GM23338 (cell line): Measurements from ENCODE around the gene TPM2. TPM values are rescaled to one million over a fixed set of nuclear protein-coding genes. Genes with fewer than 3 reads are reported as not detected.
"Not testable (repeated sequence)": the region's sequence is repeated elsewhere in the genome, so short reads cannot be mapped to it uniquely, and the experiment has no call there.

Experiments used
- ATAC-seq: fragments of 200-7000 bp; cut with Tn5 transposase; 3 replicates; pipeline ENCODE4 v1.9.1; 2020
- DNase-seq: peaks from one replicate; pipeline ENCODE4 v3.0.0-alpha.2; 2015; ENCODE audit warnings: low spot score
- H2AFZ ChIP-seq: fragments of 200-600 bp; sonication (generic); 2 replicates; pipeline ENCODE4 v1.8.0; 2016; ENCODE audit warnings: antibody characterized with exemption, mild to moderate bottlenecking, moderate library complexity
- H3F3A ChIP-seq: fragments of 200-600 bp; sonication (generic); replicated peaks from 2 replicates; pipeline ENCODE4 v1.8.0; 2017; ENCODE audit warnings: antibody characterized with exemption, mixed run types, low read depth
- H3K27ac ChIP-seq: fragments of 200-600 bp; sonication (generic); 2 replicates; pipeline ENCODE4 v1.6.1; 2016; ENCODE audit warnings: low read depth
- H3K27me3 ChIP-seq: fragments of 200-600 bp; sonication (generic); 2 replicates; pipeline ENCODE4 v1.8.0; 2016; ENCODE audit warnings: mild to moderate bottlenecking, mixed run types, moderate library complexity; ENCODE audit not compliant: insufficient read depth
- H3K36me3 ChIP-seq: fragments of 200-600 bp; sonication (generic); 2 replicates; pipeline ENCODE4 v1.8.0; 2016; ENCODE audit warnings: mild to moderate bottlenecking; ENCODE audit not compliant: insufficient read depth
- H3K4me1 ChIP-seq: fragments of 200-600 bp; sonication (generic); 2 replicates; pipeline ENCODE4 v1.8.0; 2016; ENCODE audit warnings: mild to moderate bottlenecking, moderate library complexity; ENCODE audit not compliant: insufficient read depth
- H3K4me2 ChIP-seq: fragments of 200-600 bp; sonication (generic); 2 replicates; pipeline ENCODE4 v1.7.1; 2017; ENCODE audit warnings: mixed run types
- H3K4me3 ChIP-seq: fragments of 200-600 bp; sonication (generic); 2 replicates; pipeline ENCODE4 v1.6.1; 2016; ENCODE audit warnings: mixed run types
- H3K79me2 ChIP-seq: fragments of 200-600 bp; sonication (generic); replicated peaks from 2 replicates; pipeline ENCODE4 v1.8.0; 2017; ENCODE audit warnings: mild to moderate bottlenecking; ENCODE audit not compliant: insufficient read depth
- H3K9me2 ChIP-seq: fragments of 200-600 bp; sonication (generic); 2 replicates; pipeline ENCODE4 v1.8.0; 2017; ENCODE audit not compliant: insufficient read depth
- H4K20me1 ChIP-seq: fragments of 200-600 bp; sonication (generic); replicated peaks from 2 replicates; pipeline ENCODE4 v1.8.0; 2017; ENCODE audit warnings: mild to moderate bottlenecking; ENCODE audit not compliant: insufficient read depth
- H3K27ac Mint-ChIP-seq: 2 replicates; pipeline ENCODE4 v1.8.0; 2020; ENCODE audit warnings: inconsistent platforms, mild to moderate bottlenecking, moderate library complexity, mixed read lengths
- H3K27me3 Mint-ChIP-seq: 3 replicates; pipeline ENCODE4 v1.8.0; 2022; ENCODE audit warnings: low read depth, mild to moderate bottlenecking, moderate library complexity, mixed read lengths, inconsistent platforms; ENCODE audit not compliant: insufficient read depth, poor library complexity
- H3K36me3 Mint-ChIP-seq: 3 replicates; pipeline ENCODE4 v1.8.0; 2021; ENCODE audit warnings: low read depth, mild to moderate bottlenecking, inconsistent platforms, moderate library complexity, mixed read lengths
- H3K4me1 Mint-ChIP-seq: 3 replicates; pipeline ENCODE4 v1.8.0; 2020; ENCODE audit warnings: mild to moderate bottlenecking, inconsistent platforms, mixed read lengths
- H3K4me3 Mint-ChIP-seq: 3 replicates; pipeline ENCODE4 v1.8.0; 2021; ENCODE audit warnings: moderate library complexity, mild to moderate bottlenecking, inconsistent platforms, mixed read lengths
- H3K9me3 Mint-ChIP-seq: 3 replicates; pipeline ENCODE4 v1.8.0; 2020; ENCODE audit warnings: moderate library complexity, mild to moderate bottlenecking, inconsistent platforms, mixed read lengths
- CREB1 ChIP-seq: fragments of 250-450 bp; sonication (Bioruptor Pico); IDR thresholded peaks from 2 replicates; pipeline ENCODE4 v1.5.0; 2020; ENCODE audit warnings: low read depth, mild to moderate bottlenecking, moderate library complexity
- CTCF ChIP-seq, 2 experiments: fragments of 200-600 bp in 1 of 2; sonication (generic) in 1 of 2; conservative IDR thresholded peaks; 2 replicates each; pipeline versions ENCODE4 v1.5.1 to v1.6.1; 2016 to 2017; ENCODE audit warnings: antibody characterized with exemption in 2 of 2, low read depth in 2 of 2, mild to moderate bottlenecking in 2 of 2, moderate library complexity in 1 of 2
- ETS1 ChIP-seq: IDR thresholded peaks from 2 replicates; pipeline ENCODE4 v1.6.1; 2016; ENCODE audit warnings: antibody characterized with exemption
- EZH2 ChIP-seq: fragments of 200-600 bp; sonication (generic); IDR thresholded peaks from one replicate; pipeline ENCODE4 v1.8.0; 2017; ENCODE audit warnings: antibody characterized with exemption, mild to moderate bottlenecking, low read depth; ENCODE audit not compliant: unreplicated experiment
- EZH2phosphoT487 ChIP-seq: fragments of 200-600 bp; sonication (generic); IDR thresholded peaks from one replicate; pipeline ENCODE4 v1.8.1; 2018; ENCODE audit warnings: antibody characterized with exemption; ENCODE audit not compliant: unreplicated experiment
- JUNB ChIP-seq: IDR thresholded peaks from one replicate; pipeline ENCODE4 v1.6.1; 2016; ENCODE audit warnings: antibody characterized with exemption; ENCODE audit not compliant: unreplicated experiment
- NANOG ChIP-seq: IDR thresholded peaks from 2 replicates; pipeline ENCODE4 v1.6.1; 2016; ENCODE audit warnings: antibody characterized with exemption, borderline replicate concordance
- POLR2AphosphoS5 ChIP-seq: IDR thresholded peaks from 2 replicates; pipeline ENCODE4 v1.6.1; 2016; ENCODE audit warnings: antibody characterized with exemption, low read depth
- STAT1 ChIP-seq: IDR thresholded peaks from one replicate; pipeline ENCODE4 v1.6.1; 2016; ENCODE audit warnings: antibody characterized with exemption; ENCODE audit not compliant: unreplicated experiment
- ZNF114 ChIP-seq: fragments of 250-450 bp; sonication (Bioruptor Pico); IDR thresholded peaks from 2 replicates; pipeline ENCODE4 v1.5.0; 2020; ENCODE audit warnings: mild to moderate bottlenecking, moderate library complexity
- ZNF331 ChIP-seq: fragments of 250-450 bp; sonication (Bioruptor Pico); IDR thresholded peaks from 2 replicates; pipeline ENCODE4 v1.5.0; 2020; ENCODE audit warnings: low read depth, mild to moderate bottlenecking, moderate library complexity
- polyA plus RNA-seq: library from polyadenylated mRNA; unstranded; fragments of >200 nt; fragmentation: Nextera tagmentation; extraction: Ambion mirVana; gene quantifications from 2 replicates; pipeline ENCODE4 v1.2.1, GENCODE V29; 2016
- total RNA-seq: library from RNA; depleted of rRNA; stranded (reverse); fragments of >200 nt; shearing (Covaris generic); gene quantifications from 2 replicates; pipeline ENCODE4 v1.2.3, GENCODE V29; 2014

Gene TPM2
- total and polyA plus RNA-seq, 2 experiments from 2014 or later, result 116 to 488 TPM

GRCh38 chr9:35638751-35639150, 51.0 kb downstream of the TPM2 start:
- ATAC-seq, H3K36me3 Mint-ChIP-seq: not testable (repeated sequence)

GRCh38 chr9:35637427-35637955, 52.2 kb downstream of the TPM2 start:
- not testable (repeated sequence) for DNase-seq, H2AFZ ChIP-seq, H3K27me3 ChIP-seq, H3K79me2 ChIP-seq, H3K4me1 Mint-ChIP-seq, H3K36me3 Mint-ChIP-seq, H3K4me2 ChIP-seq, H3K9me3 Mint-ChIP-seq, H3K9me2 ChIP-seq, H3K4me3 ChIP-seq, H3K27ac Mint-ChIP-seq, H3K27ac ChIP-seq, H4K20me1 ChIP-seq, H3K36me3 ChIP-seq, H3K4me3 Mint-ChIP-seq, H3F3A ChIP-seq, H3K27me3 Mint-ChIP-seq, H3K4me1 ChIP-seq, ATAC-seq

More at GRCh38 chr9:35638751-35639150, 51.0 kb downstream of the TPM2 start:
- H3K4me1 Mint-ChIP-seq, H3K27ac ChIP-seq, H3K79me2 ChIP-seq, H3K4me2 ChIP-seq, H3F3A ChIP-seq, H3K9me2 ChIP-seq, H3K9me3 Mint-ChIP-seq, H3K4me3 Mint-ChIP-seq, H3K4me1 ChIP-seq, H3K36me3 ChIP-seq, H3K27ac Mint-ChIP-seq, H3K4me3 ChIP-seq, H4K20me1 ChIP-seq, H3K27me3 ChIP-seq, DNase-seq, H3K27me3 Mint-ChIP-seq, H2AFZ ChIP-seq: not testable (repeated sequence)

- H4K20me1 ChIP-seq, ATAC-seq, H3K9me3 Mint-ChIP-seq, H3K36me3 Mint-ChIP-seq, H3K4me1 ChIP-seq, H3K36me3 ChIP-seq, H3K79me2 ChIP-seq, DNase-seq, H3K4me1 Mint-ChIP-seq, H3K27ac Mint-ChIP-seq, H3K4me3 Mint-ChIP-seq, H3F3A ChIP-seq, H3K9me2 ChIP-seq, H3K4me3 ChIP-seq, H3K27me3 Mint-ChIP-seq, H3K27me3 ChIP-seq, H2AFZ ChIP-seq, H3K27ac ChIP-seq, H3K4me2 ChIP-seq: not testable (repeated sequence)
Observed at GRCh38 chr9:35636877-35637246, 52.9 kb downstream of the TPM2 start.

GRCh38 chr9:35636135-35636876, 53.4 kb downstream of the TPM2 start:
- Histone ChIP-seq H2AFZ (no peak overlapping the region), H3K9me2 (no peaks in the 10 kb centered on the region), H3K36me3 (no peaks in the 10 kb centered on the region), H4K20me1 (no peaks in the 10 kb centered on the region), H3F3A (no peaks in the 10 kb centered on the region), H3K4me2 (no peak overlapping the region), H3K27ac (no peak overlapping the region), H3K27me3 (no peaks in the 10 kb centered on the region), H3K79me2 (no peaks in the 10 kb centered on the region), H3K4me3 (no peak overlapping the region), H3K4me1 (no peaks in the 10 kb centered on the region)
- no peak overlapping the region for H3K4me3 Mint-ChIP-seq
- no peaks in the 10 kb centered on the region for H3K4me1 Mint-ChIP-seq
- ATAC-seq, result no peak
- peaks cover 10% of the 10 kb centered on the region for H3K36me3 Mint-ChIP-seq
- no peak overlapping the region for H3K27ac Mint-ChIP-seq
- DNase-seq, result no peak
- H3K9me3 Mint-ChIP-seq, result peaks cover 8% of the 10 kb centered on the region; the same call in 2 of the 3 replicates
- peaks cover 6% of the 10 kb centered on the region for H3K27me3 Mint-ChIP-seq
- TF ChIP-seq ZNF114 (CRISPR knock-in tag) (no peak), CTCF (conservative IDR thresholded peaks at IDR 0.05; ENCODE audit: low read depth in 2 of 2) (no peak), ZNF331 (no peak), NANOG (no peak), EZH2 (no peak), POLR2AphosphoS5 (no peak), ETS1 (no peak), STAT1 (no peak), CREB1 (CRISPR knock-in tag) (no peak), JUNB (no peak), EZH2phosphoT487 (no peak)
